ENCODE measurements around the gene PCDHGA8. TPM values are rescaled to one million over a fixed set of nuclear protein-coding genes. Genes with fewer than 3 reads are reported as not detected.

Gene PCDHGA8
- total RNA-seq, 1 donor from 2014 or later = 2.4 TPM

DNA sequence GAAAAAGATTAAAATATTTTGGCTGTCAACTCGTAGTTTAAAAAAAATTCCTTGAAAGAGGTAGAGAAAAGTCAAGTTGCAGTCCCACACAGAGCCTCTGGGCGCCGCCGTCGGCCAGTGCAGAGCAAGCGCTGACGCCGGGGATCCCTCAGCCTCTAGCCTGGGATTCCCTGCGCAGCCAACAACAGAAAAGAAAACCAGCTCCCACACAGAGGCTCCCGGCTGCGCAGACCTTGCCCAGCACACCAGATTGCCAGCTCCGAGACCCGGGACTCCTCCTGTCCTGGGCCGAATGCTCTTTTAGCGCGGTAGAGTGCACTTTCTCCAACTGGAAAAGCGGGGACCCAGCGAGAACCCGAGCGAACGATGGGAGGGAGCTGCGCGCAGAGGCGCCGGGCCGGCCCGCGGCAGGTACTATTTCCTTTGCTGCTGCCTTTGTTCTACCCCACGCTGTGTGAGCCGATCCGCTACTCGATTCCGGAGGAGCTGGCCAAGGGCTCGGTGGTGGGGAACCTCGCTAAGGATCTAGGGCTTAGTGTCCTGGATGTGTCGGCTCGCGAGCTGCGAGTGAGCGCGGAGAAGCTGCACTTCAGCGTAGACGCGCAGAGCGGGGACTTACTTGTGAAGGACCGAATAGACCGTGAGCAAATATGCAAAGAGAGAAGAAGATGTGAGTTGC, 25.2 kb downstream of the PCDHGA8 start, which contains the start of gene PCDHGB7:
Gene PCDHGB7, plus strand, starts transcription at position 184 of the 679 bp plus-strand sequence. Its CDS starts 183 bp downstream, at position 367.

DNA sequence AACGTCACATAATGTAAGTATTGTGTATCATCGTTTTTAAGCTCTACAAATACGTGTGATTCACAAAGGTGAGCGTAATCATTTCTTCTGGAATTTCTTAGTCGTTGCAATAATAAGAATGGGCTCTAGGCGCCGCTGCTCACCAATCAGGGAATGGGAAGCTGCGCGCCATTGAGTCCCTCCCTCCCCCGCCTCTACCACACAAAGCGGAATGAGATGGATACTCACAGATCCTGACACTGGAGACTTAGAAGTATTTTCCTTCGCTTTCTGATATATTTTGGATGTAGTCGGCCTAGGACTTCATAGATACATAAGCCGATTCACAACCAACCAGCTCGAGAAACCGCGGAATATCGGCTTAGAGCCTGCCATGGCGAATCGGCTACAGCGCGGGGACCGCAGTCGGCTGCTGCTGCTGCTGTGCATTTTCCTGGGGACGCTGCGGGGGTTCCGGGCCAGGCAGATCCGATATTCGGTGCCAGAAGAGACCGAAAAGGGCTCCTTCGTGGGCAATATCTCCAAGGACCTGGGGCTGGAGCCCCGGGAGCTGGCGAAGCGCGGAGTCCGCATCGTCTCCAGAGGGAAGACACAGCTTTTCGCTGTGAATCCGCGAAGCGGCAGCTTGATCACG, 28.5 kb downstream of the PCDHGA8 start, which contains the start of gene PCDHGA11:
Gene PCDHGA11, plus strand, starts transcription at position 197 of the 634 bp plus-strand sequence. Its CDS starts 177 bp downstream, at position 374.

DNA sequence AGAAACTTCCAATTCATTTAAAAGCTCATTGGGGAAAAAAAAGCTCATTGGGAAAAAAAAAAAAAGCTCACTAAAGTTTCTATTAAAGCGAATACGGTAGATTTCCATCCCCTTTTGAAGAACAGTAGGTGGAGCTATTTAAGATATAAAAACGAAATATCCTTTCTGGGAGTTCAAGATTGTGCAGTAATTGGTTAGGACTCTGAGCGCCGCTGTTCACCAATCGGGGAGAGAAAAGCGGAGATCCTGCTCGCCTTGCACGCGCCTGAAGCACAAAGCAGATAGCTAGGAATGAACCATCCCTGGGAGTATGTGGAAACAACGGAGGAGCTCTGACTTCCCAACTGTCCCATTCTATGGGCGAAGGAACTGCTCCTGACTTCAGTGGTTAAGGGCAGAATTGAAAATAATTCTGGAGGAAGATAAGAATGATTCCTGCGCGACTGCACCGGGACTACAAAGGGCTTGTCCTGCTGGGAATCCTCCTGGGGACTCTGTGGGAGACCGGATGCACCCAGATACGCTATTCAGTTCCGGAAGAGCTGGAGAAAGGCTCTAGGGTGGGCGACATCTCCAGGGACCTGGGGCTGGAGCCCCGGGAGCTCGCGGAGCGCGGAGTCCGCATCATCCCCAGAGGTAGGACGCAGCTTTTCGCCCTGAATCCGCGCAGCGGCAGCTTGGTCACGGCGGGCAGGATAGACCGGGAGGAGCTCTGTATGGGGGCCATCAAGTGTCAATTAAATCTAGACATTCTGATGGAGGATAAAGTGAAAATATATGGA, 38.1 kb downstream of the PCDHGA8 start, which contains the start of gene PCDHGA12:
Gene PCDHGA12, plus strand, starts transcription at position 176 of the 782 bp plus-strand sequence. Its CDS starts 253 bp downstream, at position 429.

Other genes starting within 250 kb of the PCDHGA8 start
- under 0.01 TPM in 2 replicates for gene PCDHB6, start 242.6 kb upstream of the PCDHGA8 start, total RNA-seq
- 0.11 and 0.12 TPM in 2 replicates for gene PCDHB7, start 220.0 kb upstream of the PCDHGA8 start, total RNA-seq
- 0.11 and 0.25 TPM in 2 replicates for gene PCDHB8, start 214.8 kb upstream of the PCDHGA8 start, total RNA-seq
- 0.12 and 0.33 TPM in 2 replicates for gene PCDHB16, start 210.2 kb upstream of the PCDHGA8 start, total RNA-seq
- gene PCDHB9, start 205.5 kb upstream of the PCDHGA8 start, total RNA-seq = under 0.01 TPM in 2 replicates
- gene PCDHB10, start 200.3 kb upstream of the PCDHGA8 start, total RNA-seq = 0.11 and 0.12 TPM in 2 replicates
- under 0.01 TPM in 1 of 2 replicates, not detected in the other for gene PCDHB11, start 193.0 kb upstream of the PCDHGA8 start, total RNA-seq
- gene PCDHB12, start 183.9 kb upstream of the PCDHGA8 start, total RNA-seq = under 0.01 and 0.12 TPM in 2 replicates
- under 0.01 and 0.12 TPM in 2 replicates for gene PCDHB13, start 178.7 kb upstream of the PCDHGA8 start, total RNA-seq
- 0.11 and 0.12 TPM in 2 replicates for gene PCDHB14, start 169.3 kb upstream of the PCDHGA8 start, total RNA-seq
- under 0.01 and 0.37 TPM in 2 replicates for gene PCDHB15, start 147.2 kb upstream of the PCDHGA8 start, total RNA-seq
- 0.50 and 0.66 TPM in 2 replicates for gene SLC25A2, start 88.6 kb upstream of the PCDHGA8 start, total RNA-seq
- 86.1 and 88.3 TPM in 2 replicates for gene TAF7, start 71.8 kb upstream of the PCDHGA8 start, total RNA-seq
- gene PCDHGA1, start 62.1 kb upstream of the PCDHGA8 start, total RNA-seq = 0.22 and 0.62 TPM in 2 replicates
- gene PCDHGA2, start 53.9 kb upstream of the PCDHGA8 start, total RNA-seq = 0.89 and 2.2 TPM in 2 replicates
- gene PCDHGA3, start 48.8 kb upstream of the PCDHGA8 start, total RNA-seq = 0.22 and 0.87 TPM in 2 replicates
- 0.44 and 1.2 TPM in 2 replicates for gene PCDHGB1, start 42.5 kb upstream of the PCDHGA8 start, total RNA-seq
- gene PCDHGA4, start 37.6 kb upstream of the PCDHGA8 start, total RNA-seq = 2.2 and 5.2 TPM in 2 replicates
- 1.2 and 1.7 TPM in 2 replicates for gene PCDHGB2, start 32.6 kb upstream of the PCDHGA8 start, total RNA-seq
- gene PCDHGA5, start 28.5 kb upstream of the PCDHGA8 start, total RNA-seq = 0.55 and 0.87 TPM in 2 replicates
- gene PCDHGB3, start 22.4 kb upstream of the PCDHGA8 start, total RNA-seq = 2.3 and 4.2 TPM in 2 replicates
- 1.7 and 3.2 TPM in 2 replicates for gene PCDHGA6, start 18.7 kb upstream of the PCDHGA8 start, total RNA-seq
- 1.3 and 4.0 TPM in 2 replicates for gene PCDHGA7, start 9.9 kb upstream of the PCDHGA8 start, total RNA-seq
- 11.3 and 20.9 TPM in 2 replicates for gene PCDHGB4, start 4.9 kb upstream of the PCDHGA8 start, total RNA-seq
- gene PCDHGB5, start 5.3 kb downstream of the PCDHGA8 start, total RNA-seq = 16.2 and 25.0 TPM in 2 replicates
- 4.0 and 4.2 TPM in 2 replicates for gene PCDHGA9, start 10.1 kb downstream of the PCDHGA8 start, total RNA-seq
- gene PCDHGB6, start 15.4 kb downstream of the PCDHGA8 start, total RNA-seq = 2.4 and 2.9 TPM in 2 replicates
- gene PCDHGA10, start 20.4 kb downstream of the PCDHGA8 start, total RNA-seq = 4.9 and 5.2 TPM in 2 replicates
- gene PCDHGB7, start 25.0 kb downstream of the PCDHGA8 start, total RNA-seq = 6.0 and 7.4 TPM in 2 replicates
- 11.7 and 13.6 TPM in 2 replicates for gene PCDHGA11, start 28.4 kb downstream of the PCDHGA8 start, total RNA-seq
- gene PCDHGA12, start 37.9 kb downstream of the PCDHGA8 start, total RNA-seq = 15.5 and 21.5 TPM in 2 replicates
- gene PCDHGC3, start 83.3 kb downstream of the PCDHGA8 start, total RNA-seq = 39.6 and 44.7 TPM in 2 replicates
- 2.2 and 2.4 TPM in 2 replicates for gene PCDHGC4, start 92.4 kb downstream of the PCDHGA8 start, total RNA-seq
- gene PCDHGC5, start 96.4 kb downstream of the PCDHGA8 start, total RNA-seq = 2.3 and 2.9 TPM in 2 replicates
- gene DIAPH1, start 226.4 kb downstream of the PCDHGA8 start, total RNA-seq = 24.2 and 41.1 TPM in 2 replicates
- 49.4 and 62.5 TPM in 2 replicates for gene HDAC3, start 244.2 kb downstream of the PCDHGA8 start, total RNA-seq
- gene RELL2, start 244.4 kb downstream of the PCDHGA8 start, total RNA-seq = 4.9 TPM in 2 replicates

Measured in uterine smooth muscle cell (primary cell).